GM23338 (cell line): ENCODE results near the gene NDUFA11.

Experiments
- CTCF ChIP-seq, 2 experiments: fragments of 200-600 bp in 1 of 2; sonication (generic) in 1 of 2; conservative IDR thresholded peaks; 2 replicates each; pipeline versions ENCODE4 v1.5.1 to v1.6.1; 2016 to 2017; ENCODE audit warnings: antibody characterized with exemption in 2 of 2, low read depth in 2 of 2, mild to moderate bottlenecking in 2 of 2, moderate library complexity in 1 of 2
- EZH2 ChIP-seq: fragments of 200-600 bp; sonication (generic); IDR thresholded peaks from one replicate; pipeline ENCODE4 v1.8.0; 2017; ENCODE audit warnings: antibody characterized with exemption, mild to moderate bottlenecking, low read depth; ENCODE audit not compliant: unreplicated experiment
- EZH2phosphoT487 ChIP-seq: fragments of 200-600 bp; sonication (generic); IDR thresholded peaks from one replicate; pipeline ENCODE4 v1.8.1; 2018; ENCODE audit warnings: antibody characterized with exemption; ENCODE audit not compliant: unreplicated experiment
- POLR2AphosphoS5 ChIP-seq: IDR thresholded peaks from 2 replicates; pipeline ENCODE4 v1.6.1; 2016; ENCODE audit warnings: antibody characterized with exemption, low read depth

- TF ChIP-seq EZH2phosphoT487 (no peak), CTCF (conservative IDR thresholded peaks at IDR 0.05; ENCODE audit: low read depth in 2 of 2) (no peak), POLR2AphosphoS5 (no peak), EZH2 (no peak)
These were observed 23.3 kb upstream of the NDUFA11 start for GRCh38 chr19:5926641-5927440.
